ENCODE results near the gene AGPAT4.
"Not testable (repeated sequence)": the region's sequence is repeated elsewhere in the genome, so short reads cannot be mapped to it uniquely, and the experiment has no call there.

Gene AGPAT4

GRCh38 chr6:161200610-161201370, 73.1 kb downstream of the AGPAT4 start:
- no peak for DNase-seq (ENCODE audit: low read depth)

DNA sequence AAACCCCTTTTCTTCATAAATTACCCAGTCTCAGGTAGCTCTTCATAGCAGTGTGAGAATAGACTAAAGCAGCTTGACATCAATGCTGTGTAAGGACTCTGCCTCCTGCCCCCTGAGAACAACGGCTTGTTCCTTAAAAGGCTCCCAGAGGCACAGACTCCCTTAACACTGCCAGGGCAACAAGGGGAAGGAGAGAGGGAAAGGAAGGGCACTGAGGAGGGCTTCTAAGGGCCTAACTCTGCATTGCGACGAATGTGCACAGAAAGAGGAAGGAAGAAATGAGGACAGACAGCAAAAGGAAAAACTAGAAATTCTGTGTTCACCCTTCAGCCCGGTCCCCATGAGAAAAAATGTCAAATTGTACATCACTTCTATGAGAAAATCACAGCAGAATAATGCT, 74.0 kb downstream of the AGPAT4 start:
- DNase-seq (ENCODE audit: low read depth), result no peak

DNA sequence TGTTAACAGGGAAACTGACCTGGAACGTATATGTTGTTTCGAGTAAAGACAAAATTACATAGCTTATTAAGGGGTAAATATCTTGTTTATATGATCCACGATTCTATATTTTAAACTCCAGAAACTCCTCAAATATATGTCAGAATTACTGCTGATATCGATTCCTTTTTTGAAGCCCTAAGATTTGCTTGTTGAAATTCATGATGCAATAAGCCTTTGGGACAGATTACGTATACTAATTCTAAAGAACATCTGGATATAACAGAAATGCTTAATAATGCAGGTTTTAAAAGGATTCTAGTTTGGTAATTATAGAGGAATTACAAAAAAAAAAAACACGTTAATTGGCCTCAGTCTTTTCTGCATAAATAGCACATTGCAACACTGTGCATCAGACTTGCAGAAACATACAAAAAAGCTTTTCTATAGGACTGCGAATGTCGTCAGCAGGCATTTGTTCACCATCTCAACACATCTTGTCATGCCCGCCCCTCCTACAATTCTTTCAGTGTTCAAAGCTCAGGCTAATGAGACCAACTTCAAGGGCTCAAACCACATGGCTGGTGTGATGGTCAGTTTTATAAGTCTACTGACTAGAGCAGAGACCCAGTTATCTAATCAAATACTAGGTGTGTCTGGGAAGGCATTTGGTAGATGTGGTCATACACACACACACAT, 74.9 kb downstream of the AGPAT4 start:
- no peak for DNase-seq (ENCODE audit: low read depth)

DNA sequence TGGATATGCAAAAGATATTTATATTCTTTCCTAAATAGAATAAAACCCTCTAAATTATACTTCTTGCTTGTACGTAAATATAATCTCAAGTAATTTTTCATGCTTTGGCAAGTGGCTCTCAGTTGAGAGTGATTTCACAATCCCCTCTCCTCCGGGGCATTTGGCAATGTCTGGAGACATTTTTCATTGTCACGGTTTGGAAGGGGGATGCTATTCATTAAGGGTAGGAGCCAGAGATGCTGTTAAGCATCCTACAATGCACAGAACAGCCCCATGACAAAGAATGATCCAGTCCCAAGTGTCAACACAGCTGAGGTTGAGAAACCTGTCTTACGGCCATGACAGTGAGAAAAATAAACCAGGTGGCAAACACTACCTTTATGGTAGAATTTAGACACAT, 75.7 kb downstream of the AGPAT4 start:
- peak; percentile 80 for DNase-seq (ENCODE audit: low read depth)

GRCh38 chr6:161195386-161195785, 78.5 kb downstream of the AGPAT4 start:
- no peak for DNase-seq (ENCODE audit: low read depth)

DNA sequence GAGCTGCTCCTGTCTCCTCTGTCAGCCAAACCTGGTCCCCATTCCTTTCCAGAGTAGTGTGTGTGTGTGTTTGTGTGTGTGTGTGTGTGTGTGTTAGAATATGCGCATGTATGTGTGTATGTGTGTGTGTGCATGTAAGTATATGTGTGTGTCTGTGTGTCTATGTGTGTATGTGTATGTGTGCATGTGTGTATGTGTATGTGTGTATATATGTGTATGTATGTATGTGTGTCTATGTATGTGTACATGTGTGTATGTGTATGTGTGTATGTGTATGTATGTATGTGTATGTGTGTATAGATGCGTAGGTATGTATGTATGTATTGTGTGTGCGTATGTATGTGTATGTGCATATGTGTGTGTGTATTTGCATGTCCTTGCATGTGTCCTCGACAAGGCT, 79.5 kb downstream of the AGPAT4 start:
- DNase-seq (ENCODE audit: low read depth), result no peak

DNA sequence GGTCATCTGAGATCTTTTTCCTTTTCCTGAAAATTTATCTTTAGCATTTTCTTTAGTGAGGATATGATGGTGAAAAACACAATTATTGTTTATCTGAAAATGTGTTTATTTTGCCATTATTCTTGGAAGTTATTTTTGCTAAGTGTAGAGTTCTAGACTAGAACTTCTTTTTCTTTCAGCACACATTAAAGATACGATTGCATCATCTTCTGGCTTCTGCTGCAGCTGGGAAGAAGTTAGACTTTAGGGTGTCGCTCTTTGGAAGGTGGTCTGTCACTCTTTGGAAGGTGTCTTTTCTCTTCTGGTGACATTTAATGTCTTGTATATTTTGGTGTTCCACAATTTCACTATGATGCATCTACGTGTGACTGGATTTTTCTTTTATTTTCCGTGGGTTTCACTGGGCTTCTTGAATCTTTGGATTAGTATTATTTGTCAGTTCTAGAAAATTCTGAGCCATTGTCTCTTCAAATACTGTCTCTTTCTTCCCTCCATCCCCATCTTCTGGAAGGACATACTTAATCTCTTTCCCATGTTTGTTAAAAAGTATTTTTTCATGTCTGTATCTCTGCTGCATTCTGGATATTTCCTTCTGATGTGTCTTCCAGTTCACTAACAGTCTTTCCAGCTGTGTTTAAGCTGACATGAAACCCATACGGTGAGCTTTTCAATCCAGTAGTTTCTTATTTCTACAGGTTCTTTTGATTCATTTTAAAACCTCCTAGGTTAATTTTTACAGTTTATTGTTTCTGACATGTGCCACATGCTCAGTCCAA, 81.0 kb downstream of the AGPAT4 start:
- DNase-seq (ENCODE audit: low read depth), result no peak

GRCh38 chr6:161191671-161192070, 82.2 kb downstream of the AGPAT4 start:
- DNase-seq (ENCODE audit: low read depth), result no peak

- DNase-seq (ENCODE audit: low read depth), result no peak
Observed at GRCh38 chr6:161191007-161191406, 82.9 kb downstream of the AGPAT4 start.

GRCh38 chr6:161189891-161190290, 84.0 kb downstream of the AGPAT4 start:
- DNase-seq (ENCODE audit: low read depth), result no peak

DNA sequence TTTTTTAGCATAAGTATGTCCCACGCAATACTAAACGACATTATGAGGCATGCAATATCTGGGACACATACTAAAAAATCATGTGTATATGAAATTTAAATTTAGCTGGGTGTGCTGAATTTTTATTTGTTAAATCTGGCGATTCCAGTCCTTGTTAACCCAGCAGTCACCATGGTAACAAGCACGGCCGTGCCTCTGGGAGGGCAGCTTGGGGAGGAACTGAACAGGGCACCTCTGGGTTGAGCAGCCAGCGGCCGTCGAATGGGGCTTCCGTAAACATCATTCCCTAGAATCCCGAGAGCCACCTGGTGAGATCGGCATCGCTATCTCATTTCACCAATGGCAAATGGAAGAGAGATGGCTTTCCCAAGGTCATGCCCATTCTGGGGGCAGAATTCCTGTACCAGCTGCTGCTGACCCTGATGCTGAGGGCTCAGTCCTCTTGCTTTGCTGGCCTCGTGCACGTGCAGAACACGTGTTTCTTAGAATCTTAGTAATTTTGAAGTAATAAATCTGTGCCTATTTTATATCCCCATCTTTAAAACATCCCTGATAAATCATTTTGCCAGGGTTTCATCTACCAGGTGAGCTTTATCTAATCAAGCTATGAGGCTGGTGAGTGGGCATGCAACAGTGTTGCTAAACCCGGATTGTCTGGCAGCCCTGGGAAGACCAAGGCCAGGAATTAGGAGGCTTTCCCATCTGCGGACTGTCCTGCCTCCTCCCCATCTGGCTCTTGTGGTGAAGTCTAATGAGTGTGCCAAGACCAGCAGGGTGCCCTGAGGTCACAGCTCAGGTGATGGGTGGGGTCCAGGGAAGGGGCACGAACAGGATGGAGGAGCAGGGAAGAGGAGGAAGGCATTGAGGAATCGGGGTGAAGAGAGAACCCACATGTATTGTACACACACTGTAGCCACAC, 85.1 kb downstream of the AGPAT4 start:
- no peak for DNase-seq (ENCODE audit: low read depth)

DNA sequence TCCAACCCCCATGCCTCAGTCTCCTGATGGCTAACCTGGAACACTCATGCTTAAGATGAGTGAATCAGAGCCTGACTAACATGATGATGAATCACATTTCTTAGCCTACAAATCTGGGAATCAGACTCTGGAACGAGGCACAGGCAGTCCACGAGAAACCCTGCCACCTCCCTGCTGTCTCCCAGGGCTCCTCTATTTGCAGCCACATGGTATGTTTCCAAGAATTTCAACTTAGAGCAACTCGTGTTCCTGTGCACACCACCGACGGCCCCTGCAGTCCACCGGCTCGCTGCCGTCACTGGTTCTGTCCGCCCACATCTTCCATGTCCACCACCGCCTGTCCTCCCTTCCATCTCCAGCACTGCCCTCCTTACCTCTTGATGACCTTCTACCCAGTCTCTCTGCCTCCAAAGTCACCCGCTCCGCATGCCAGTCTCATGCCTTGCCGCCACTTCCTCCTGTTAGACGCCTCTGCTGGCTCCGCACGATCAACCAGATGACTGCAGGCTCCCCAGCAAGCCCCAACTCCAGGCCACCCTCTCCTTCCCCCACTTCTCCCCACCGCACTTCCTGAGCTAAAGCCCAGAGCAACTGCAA, 87.6 kb downstream of the AGPAT4 start:
- peak; percentile 85 for DNase-seq (ENCODE audit: low read depth)

DNA sequence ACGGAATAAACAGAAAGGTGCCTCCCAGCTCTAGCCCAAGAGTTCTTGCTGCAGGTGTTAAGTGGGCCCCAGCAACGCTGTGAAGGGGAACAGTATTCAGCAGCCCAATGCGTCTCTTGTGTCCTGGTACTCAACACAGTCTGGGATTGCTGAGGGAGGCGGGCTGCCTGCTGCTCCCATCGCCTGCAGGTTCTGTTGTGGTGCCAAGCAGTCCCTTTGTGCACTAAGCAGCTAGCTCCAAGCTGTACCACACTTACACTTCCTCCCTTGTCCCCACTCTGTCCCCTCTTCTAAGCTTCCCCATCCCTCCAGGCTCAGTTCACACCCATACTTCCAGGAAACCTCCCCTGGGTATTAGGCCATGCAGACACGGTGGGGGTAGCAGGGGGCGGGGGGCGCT, 92.7 kb downstream of the AGPAT4 start:
- no peak for DNase-seq (ENCODE audit: low read depth)

GRCh38 chr6:161178155-161178554, 95.7 kb downstream of the AGPAT4 start:
- not testable (repeated sequence) for DNase-seq (ENCODE audit: low read depth)

DNA sequence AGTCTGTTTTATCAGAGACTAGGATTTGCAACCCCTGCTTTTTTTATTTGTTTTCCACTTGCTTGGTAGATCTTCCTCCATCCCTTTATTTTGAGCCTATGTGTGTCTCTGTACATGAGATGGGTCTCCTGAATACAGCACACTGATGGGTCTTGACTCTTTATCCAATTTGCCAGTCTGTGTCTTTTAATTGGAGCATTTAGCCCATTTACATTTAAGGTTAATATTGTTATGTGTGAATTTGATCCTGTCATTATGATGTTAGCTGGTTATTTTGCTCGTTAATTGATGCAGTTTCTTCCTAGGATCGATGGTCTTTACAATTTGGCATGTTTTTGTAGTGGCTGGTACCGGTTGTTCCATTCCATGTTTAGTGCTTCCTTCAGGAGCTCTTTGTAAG, 97.4 kb downstream of the AGPAT4 start:
- DNase-seq (ENCODE audit: low read depth), result not testable (repeated sequence)

- not testable (repeated sequence) for DNase-seq (ENCODE audit: low read depth)
Observed at GRCh38 chr6:161172769-161173168, 101.1 kb downstream of the AGPAT4 start.

DNA sequence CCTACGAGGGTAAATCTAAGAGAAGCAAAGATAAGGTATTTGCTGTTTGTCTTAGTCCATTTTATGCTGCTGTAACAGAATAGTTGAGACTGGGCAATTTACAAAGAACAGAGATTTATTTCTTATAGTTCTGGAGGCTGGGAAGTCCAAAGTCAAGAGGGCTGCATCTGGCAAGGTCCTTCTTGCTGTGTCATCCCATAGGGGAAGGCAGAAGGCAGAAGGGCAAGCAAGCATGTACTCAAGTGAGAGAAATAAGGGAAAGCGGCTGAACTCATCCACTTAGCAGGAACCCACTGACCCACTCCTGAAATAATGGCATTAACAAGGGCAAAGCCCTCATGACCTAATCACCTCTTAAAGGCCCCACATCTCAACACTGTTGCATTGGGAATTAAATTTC, 102.7 kb downstream of the AGPAT4 start:
- no peak for DNase-seq (ENCODE audit: low read depth)

GRCh38 chr6:161169696-161170095, 104.2 kb downstream of the AGPAT4 start:
- DNase-seq (ENCODE audit: low read depth), result peak; percentile 79

DNA sequence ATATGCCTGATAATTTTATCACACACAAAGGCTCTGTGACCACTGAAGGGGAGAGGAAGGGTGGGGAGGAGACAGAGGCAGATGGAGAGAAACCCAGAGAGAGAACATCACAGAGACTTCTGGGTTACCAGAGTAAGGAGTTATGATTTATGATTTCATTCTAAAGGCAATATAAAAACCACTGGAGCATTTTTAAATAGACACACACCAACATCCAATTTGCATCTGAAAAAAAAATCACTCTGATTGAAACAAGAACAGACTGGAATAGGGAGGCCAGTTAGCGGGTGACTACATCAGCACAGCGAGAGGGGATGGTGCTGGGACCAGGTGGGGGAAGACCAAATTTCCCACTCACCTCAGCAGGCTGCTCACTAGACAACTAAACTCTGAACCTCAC, 104.8 kb downstream of the AGPAT4 start:
- peak; percentile 19 for DNase-seq (ENCODE audit: low read depth)

- DNase-seq (ENCODE audit: low read depth), result peak; percentile 100
Observed at GRCh38 chr6:161168281-161168891, 105.5 kb downstream of the AGPAT4 start.

- no peak for DNase-seq (ENCODE audit: low read depth)
Observed at GRCh38 chr6:161166677-161167076, 107.2 kb downstream of the AGPAT4 start.
